ENCODE results near the gene ZNF668. TPM values are rescaled to one million over a fixed set of nuclear protein-coding genes. Genes with fewer than 3 reads are reported as not detected.

ZNF668 gene
- total RNA-seq, 1 experiment from 2014 or later = 16.8 TPM

- Histone ChIP-seq H2AFZ (ENCODE audit: low read depth, low read length, poor library complexity, severe bottlenecking) (no peak overlapping the region), H3K4me2 (ENCODE audit: low read length) (no peak overlapping the region), H3K4me3 (replicated peaks in 1 of 2; ENCODE audit: low read depth in 1 of 2, low read length in 2 of 2) (no peak overlapping the region), H4K20me1 (ENCODE audit: insufficient read depth) (no peaks in the 10 kb centered on the region), H3K79me2 (ENCODE audit: insufficient read depth, low read length) (peaks cover 44% of the 10 kb centered on the region), H3K27ac (ENCODE audit: low read depth, low read length) (no peak overlapping the region), H3K36me3 (ENCODE audit: control insufficient read depth in 1 of 2, insufficient read depth in 2 of 2, low read length in 2 of 2) (peaks cover 2 to 19% of the 10 kb centered on the region in 2 experiments; a peak in 2 of 4 replicates), H3K27me3 (ENCODE audit: insufficient read depth, low read length) (no peaks in the 10 kb centered on the region), H3K9me2 (ENCODE audit: insufficient read depth) (no peaks in the 10 kb centered on the region), H3K4me1 (ENCODE audit: control insufficient read depth in 1 of 2, insufficient read depth in 2 of 2, low read length in 2 of 2) (peaks cover 0 to 10% of the 10 kb centered on the region in 2 experiments; a peak in 2 of 4 replicates), H3K9ac (ENCODE audit: low read length) (no peak overlapping the region), H3K9me3 (ENCODE audit: control insufficient read depth in 1 of 2, insufficient read depth in 1 of 2, low read depth in 1 of 2, low read length in 2 of 2) (no peaks in the 10 kb centered on the region)
- ChIA-PET CTCF (no interaction called here), POLR2A (no interaction called here), RAD21 (ENCODE audit: low non-redundant PET in 1 of 2, low total read pairs in 2 of 2, uncharacterized antibody in 2 of 2, unreplicated experiment in 2 of 2) (no interaction called here)
- TF ChIP-seq CTCF (IDR thresholded peaks at IDR 0.05 in 2 of 3, conservative IDR thresholded peaks at IDR 0.05 in 1 of 3; ENCODE audit: borderline replicate concordance in 1 of 3, insufficient read depth in 1 of 3, low read depth in 2 of 3, low read length in 2 of 3) (no peak), TCF7L2 (IDR thresholded peaks at IDR 0.05; ENCODE audit: borderline replicate concordance, extremely low read depth, insufficient read depth, insufficient read length) (no peak), CBX3 (IDR thresholded peaks at IDR 0.05; ENCODE audit: low read depth) (no peak), ZNF274 (IDR thresholded peaks at IDR 0.05; ENCODE audit: low read depth, low read length) (no peak), SIN3A (IDR thresholded peaks at IDR 0.05; ENCODE audit: low read depth) (no peak), JUND (IDR thresholded peaks at IDR 0.05) (no peak), SRF (IDR thresholded peaks at IDR 0.05; ENCODE audit: low read depth) (no peak), EGR1 (IDR thresholded peaks at IDR 0.05; ENCODE audit: low read depth) (no peak), ZBTB33 (IDR thresholded peaks at IDR 0.05; ENCODE audit: extremely low read depth, insufficient replicate concordance, low read length) (no peak), CEBPB (IDR thresholded peaks at IDR 0.05; ENCODE audit: low read depth) (no peak), FOSL1 (IDR thresholded peaks at IDR 0.05; ENCODE audit: low read depth) (no peak), ELF1 (IDR thresholded peaks at IDR 0.05; ENCODE audit: borderline replicate concordance, low read depth) (no peak), REST (IDR thresholded peaks at IDR 0.05; ENCODE audit: low read depth) (no peak), SP1 (IDR thresholded peaks at IDR 0.05; ENCODE audit: low read depth) (no peak), EZH2 (IDR thresholded peaks at IDR 0.05) (no peak), EZH2phosphoT487 (IDR thresholded peaks at IDR 0.05; ENCODE audit: borderline replicate concordance) (no peak), ZFX (IDR thresholded peaks at IDR 0.05) (no peak), YY1 (IDR thresholded peaks at IDR 0.05; ENCODE audit: extremely low read depth, insufficient replicate concordance, low read depth, low read length) (no peak), POLR2A (IDR thresholded peaks at IDR 0.05; ENCODE audit: borderline replicate concordance, extremely low read depth, insufficient read depth, insufficient read length) (no peak), RAD21 (IDR thresholded peaks at IDR 0.05; ENCODE audit: low read depth) (no peak)
- no peak for ATAC-seq
- DNase-seq (ENCODE audit: low read depth, low spot score) = no peak
- intact Hi-C loops (cut with micrococcal nuclease) = no loop called here
- BruUV-seq (replicated peaks) = no TSS peak
Measured at GRCh38 chr16:31063843-31064611, 10.0 kb downstream of the ZNF668 start.
